ENCODE results near the gene RNF145.

DNA sequence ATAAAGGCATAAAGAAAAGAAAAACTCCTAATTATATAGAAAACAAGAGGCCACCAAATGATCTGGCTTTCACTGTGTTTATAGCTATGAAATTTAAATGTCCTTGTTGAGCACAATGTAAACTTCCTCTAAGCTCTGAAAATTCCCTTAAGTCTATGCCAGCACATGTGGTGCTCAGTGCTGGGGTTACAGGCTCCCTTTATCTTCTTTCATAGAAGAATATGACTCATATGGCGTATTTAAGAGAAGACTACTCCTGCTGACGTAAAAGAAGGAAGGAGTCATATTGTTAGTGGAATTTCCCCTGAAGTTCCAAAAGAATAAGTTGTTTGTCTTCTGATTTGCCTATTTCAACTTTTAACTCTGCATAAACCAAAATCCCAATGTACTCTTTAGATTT is 30.4 kb downstream of the RNF145 start:
- no peak for TF ChIP-seq EZH2 (IDR thresholded peaks at IDR 0.05)
- no peak for TF ChIP-seq POLR2AphosphoS5 (IDR thresholded peaks at IDR 0.05; ENCODE audit: borderline replicate concordance, low read depth, low read length)
- TF ChIP-seq FOXP2 (optimal IDR thresholded peaks at IDR 0.05; ENCODE audit: control extremely low read depth, extremely low read length, insufficient read depth): no peak

All from SK-N-MC (cell line).